ENCODE data around the gene DAAM2.

DAAM2 gene

GRCh38 chr6:39870950-39871349 lies 78.8 kb downstream of the DAAM2 start:
- no peak overlapping the region for H3K4me3 ChIP-seq (replicated peaks in 1 of 2; ENCODE audit: low read depth in 2 of 2, low read length in 2 of 2)
- DNase-seq (ENCODE audit: low read depth in 2 of 2) = no peak
- TF ChIP-seq, protein P1, sequence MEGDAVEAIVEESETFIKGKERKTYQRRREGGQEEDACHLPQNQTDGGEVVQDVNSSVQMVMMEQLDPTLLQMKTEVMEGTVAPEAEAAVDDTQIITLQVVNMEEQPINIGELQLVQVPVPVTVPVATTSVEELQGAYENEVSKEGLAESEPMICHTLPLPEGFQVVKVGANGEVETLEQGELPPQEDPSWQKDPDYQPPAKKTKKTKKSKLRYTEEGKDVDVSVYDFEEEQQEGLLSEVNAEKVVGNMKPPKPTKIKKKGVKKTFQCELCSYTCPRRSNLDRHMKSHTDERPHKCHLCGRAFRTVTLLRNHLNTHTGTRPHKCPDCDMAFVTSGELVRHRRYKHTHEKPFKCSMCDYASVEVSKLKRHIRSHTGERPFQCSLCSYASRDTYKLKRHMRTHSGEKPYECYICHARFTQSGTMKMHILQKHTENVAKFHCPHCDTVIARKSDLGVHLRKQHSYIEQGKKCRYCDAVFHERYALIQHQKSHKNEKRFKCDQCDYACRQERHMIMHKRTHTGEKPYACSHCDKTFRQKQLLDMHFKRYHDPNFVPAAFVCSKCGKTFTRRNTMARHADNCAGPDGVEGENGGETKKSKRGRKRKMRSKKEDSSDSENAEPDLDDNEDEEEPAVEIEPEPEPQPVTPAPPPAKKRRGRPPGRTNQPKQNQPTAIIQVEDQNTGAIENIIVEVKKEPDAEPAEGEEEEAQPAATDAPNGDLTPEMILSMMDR (IDR thresholded peaks at IDR 0.05; ENCODE audit: low read depth, low read length) = peak; percentile 30

DNA sequence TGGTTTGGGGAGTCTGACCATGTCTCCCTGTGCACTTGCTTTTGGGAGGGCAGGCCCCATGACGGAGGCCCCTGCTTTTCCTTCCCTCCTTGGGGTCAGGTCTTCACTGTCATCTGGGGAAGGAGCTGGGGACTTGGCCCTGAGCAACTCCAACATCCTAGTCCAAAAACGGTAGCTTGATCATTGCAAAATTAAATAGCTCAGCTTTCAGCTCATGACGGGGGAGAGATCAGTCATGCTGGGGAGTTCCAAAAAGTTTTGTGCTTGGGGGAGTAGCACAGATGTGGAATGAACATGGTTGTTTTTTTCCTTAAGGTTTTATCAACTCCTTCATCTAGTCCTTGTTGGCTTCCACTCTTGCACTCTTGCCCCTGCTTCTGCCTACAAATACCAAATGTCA lies 81.3 kb downstream of the DAAM2 start:
- H3K4me3 ChIP-seq (replicated peaks in 1 of 2; ENCODE audit: low read depth in 2 of 2, low read length in 2 of 2) = no peak overlapping the region
- DNase-seq (ENCODE audit: low read depth in 2 of 2) = no peak
- TF ChIP-seq, protein P1 (IDR thresholded peaks at IDR 0.05; ENCODE audit: low read depth, low read length) = no peak

DNA sequence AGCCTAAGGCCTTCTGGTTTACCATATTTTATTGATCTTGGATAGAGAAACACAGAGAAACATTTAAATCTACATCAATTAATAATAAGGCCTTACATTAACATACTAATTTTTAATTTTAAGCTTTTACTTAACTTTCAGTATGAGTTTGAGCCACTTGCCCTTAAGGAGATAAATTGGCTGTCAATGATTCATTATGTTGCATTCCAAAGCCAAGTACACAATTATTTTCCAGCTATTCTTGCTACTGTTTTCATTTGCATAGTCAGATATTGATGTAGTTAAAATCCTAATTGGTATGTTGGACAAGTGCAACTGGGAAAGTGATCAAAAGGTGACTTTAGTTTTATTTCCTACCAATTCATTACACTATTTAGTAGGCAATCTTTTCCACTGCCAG lies 83.9 kb downstream of the DAAM2 start:
- TF ChIP-seq, protein P1 (IDR thresholded peaks at IDR 0.05; ENCODE audit: low read depth, low read length) = no peak
- H3K4me3 ChIP-seq (replicated peaks in 1 of 2; ENCODE audit: low read depth in 2 of 2, low read length in 2 of 2) = no peak overlapping the region
- DNase-seq (ENCODE audit: low read depth in 2 of 2) = no peak

- TF ChIP-seq, protein P1 (IDR thresholded peaks at IDR 0.05; ENCODE audit: low read depth, low read length) = no peak
- peak in 1 of 2 donors; percentile 50 for DNase-seq (ENCODE audit: low read depth in 2 of 2)
- no peak overlapping the region for H3K4me3 ChIP-seq (replicated peaks in 1 of 2; ENCODE audit: low read depth in 2 of 2, low read length in 2 of 2)
These were observed 84.7 kb downstream of the DAAM2 start for GRCh38 chr6:39876826-39877225.

GRCh38 chr6:39879535-39879934 lies 87.4 kb downstream of the DAAM2 start:
- DNase-seq (ENCODE audit: low read depth in 2 of 2) = peak in 1 of 2 donors; percentile 53
- H3K4me3 ChIP-seq (replicated peaks in 1 of 2; ENCODE audit: low read depth in 2 of 2, low read length in 2 of 2) = no peak overlapping the region
- TF ChIP-seq, protein P1 (IDR thresholded peaks at IDR 0.05; ENCODE audit: low read depth, low read length) = no peak

DNA sequence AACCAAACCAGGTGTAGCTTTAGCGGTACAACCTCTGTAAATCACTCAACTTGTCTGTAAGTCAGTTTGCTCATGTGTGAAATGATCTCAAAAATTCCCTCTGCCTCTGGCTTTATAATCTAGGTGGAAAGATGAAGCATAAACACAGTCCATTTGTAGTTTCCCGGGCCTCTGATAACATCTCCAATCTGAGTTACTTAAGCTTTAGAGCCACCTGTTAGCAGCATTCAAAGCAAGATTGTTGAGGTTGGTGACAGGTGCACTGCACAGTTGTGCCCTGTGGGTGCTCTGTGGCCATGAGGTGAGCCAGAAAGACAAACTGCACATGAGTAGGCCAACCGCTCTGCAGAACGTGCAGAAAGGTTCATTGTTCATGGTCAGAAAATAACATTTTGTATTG lies 88.4 kb downstream of the DAAM2 start:
- H3K4me3 ChIP-seq (replicated peaks in 1 of 2; ENCODE audit: low read depth in 2 of 2, low read length in 2 of 2) = no peak overlapping the region
- DNase-seq (ENCODE audit: low read depth in 2 of 2) = no peak
- TF ChIP-seq, protein P1 (IDR thresholded peaks at IDR 0.05; ENCODE audit: low read depth, low read length) = no peak

DNA sequence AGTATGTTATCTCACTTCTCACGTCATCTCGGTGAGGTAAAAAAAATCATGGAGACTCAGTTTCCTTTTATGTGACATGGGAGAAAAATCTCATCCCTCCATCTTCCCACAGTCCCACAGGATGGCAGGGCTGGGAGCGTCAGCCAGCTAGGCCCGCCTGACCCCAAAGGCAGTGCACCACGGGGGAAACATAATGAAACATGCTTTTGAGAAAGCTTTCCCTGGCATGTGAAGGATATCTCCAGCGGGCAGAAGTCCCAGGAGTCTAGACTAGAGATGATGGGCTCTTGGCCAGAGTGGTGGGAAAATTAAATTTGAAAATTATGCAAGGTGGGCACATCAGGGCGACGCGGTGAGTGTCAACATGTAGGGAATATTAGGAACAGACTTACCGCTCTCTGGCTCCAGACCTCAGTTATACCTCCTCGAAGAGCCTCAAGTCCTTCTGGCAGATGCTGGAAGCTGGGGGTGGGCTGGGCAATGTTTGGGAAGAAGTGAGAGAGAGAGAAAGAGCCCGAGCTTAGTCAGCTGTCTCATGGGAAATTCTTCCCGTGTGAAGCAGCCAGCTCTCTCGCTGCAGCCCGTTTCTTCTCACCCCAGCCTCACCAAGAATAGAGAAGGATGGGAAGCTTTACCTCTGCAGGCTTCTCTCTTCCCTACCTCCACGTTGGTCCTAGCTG lies 89.8 kb downstream of the DAAM2 start:
- TF ChIP-seq, protein P1 (IDR thresholded peaks at IDR 0.05; ENCODE audit: low read depth, low read length) = no peak
- DNase-seq (ENCODE audit: low read depth in 2 of 2) = peak; percentile 92 to 93
- H3K4me3 ChIP-seq (replicated peaks in 1 of 2; ENCODE audit: low read depth in 2 of 2, low read length in 2 of 2) = no peak overlapping the region
